ENCODE results near the gene RPS2. TPM values are rescaled to one million over a fixed set of nuclear protein-coding genes. Genes with fewer than 3 reads are reported as not detected.
A peak's percentile ranks its signal among the peaks of the same experiment; 100 is the strongest.
"Not testable (repeated sequence)": the region's sequence is repeated elsewhere in the genome, so short reads cannot be mapped to it uniquely, and the experiment has no call there.

RPS2 gene
- total RNA-seq, 1 donor from 2014 or later = 1,490 TPM

DNA sequence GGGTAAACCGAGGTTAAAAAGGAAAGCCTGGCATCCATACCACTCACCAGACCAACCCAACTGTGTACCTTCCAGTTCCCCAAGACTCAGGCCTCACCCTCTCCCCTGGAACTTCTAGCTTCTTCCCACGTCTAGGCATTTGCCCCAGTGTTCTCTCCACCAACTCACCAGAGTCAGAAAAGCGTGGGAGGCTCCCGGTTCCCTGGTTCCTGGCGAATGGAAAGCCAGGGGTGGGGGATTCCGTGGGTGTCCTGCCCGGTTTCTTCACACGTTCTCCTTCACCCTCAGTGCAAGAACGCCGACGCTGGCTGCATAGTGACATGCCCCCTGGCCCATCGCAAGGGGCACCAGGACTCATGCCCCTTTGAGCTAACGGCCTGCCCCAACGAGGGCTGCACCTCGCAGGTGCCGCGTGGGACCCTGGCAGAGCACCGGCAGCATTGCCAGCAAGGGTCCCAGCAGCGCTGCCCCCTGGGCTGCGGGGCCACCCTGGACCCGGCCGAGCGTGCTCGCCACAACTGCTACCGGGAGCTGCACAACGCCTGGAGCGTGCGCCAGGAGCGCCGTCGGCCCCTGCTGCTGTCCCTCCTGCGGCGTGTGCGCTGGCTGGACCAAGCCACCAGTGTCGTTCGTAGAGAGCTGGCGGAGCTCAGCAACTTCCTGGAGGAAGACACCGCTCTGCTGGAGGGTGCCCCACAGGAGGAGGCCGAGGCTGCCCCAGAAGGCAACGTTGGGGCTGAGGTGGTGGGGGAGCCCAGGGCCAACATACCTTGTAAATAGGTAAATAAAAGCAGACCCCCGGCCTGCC is 3.7 kb upstream of the RPS2 start:
- Histone ChIP-seq H3K27me3 (no peaks in the 10 kb centered on the region), H3K4me3 (no peak overlapping the region), H3K4me1 (peaks cover 25% of the 10 kb centered on the region), H3K27ac (no peak overlapping the region), H3K36me3 (no peaks in the 10 kb centered on the region), H3K9me3 (no peaks in the 10 kb centered on the region)
- intact Hi-C loops (cut with DNase I) = no loop called here
- no peak for DNase-seq
- ATAC-seq = no peak
- TF ChIP-seq, protein P1, sequence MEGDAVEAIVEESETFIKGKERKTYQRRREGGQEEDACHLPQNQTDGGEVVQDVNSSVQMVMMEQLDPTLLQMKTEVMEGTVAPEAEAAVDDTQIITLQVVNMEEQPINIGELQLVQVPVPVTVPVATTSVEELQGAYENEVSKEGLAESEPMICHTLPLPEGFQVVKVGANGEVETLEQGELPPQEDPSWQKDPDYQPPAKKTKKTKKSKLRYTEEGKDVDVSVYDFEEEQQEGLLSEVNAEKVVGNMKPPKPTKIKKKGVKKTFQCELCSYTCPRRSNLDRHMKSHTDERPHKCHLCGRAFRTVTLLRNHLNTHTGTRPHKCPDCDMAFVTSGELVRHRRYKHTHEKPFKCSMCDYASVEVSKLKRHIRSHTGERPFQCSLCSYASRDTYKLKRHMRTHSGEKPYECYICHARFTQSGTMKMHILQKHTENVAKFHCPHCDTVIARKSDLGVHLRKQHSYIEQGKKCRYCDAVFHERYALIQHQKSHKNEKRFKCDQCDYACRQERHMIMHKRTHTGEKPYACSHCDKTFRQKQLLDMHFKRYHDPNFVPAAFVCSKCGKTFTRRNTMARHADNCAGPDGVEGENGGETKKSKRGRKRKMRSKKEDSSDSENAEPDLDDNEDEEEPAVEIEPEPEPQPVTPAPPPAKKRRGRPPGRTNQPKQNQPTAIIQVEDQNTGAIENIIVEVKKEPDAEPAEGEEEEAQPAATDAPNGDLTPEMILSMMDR (IDR thresholded peaks at IDR 0.05) = no peak

DNA sequence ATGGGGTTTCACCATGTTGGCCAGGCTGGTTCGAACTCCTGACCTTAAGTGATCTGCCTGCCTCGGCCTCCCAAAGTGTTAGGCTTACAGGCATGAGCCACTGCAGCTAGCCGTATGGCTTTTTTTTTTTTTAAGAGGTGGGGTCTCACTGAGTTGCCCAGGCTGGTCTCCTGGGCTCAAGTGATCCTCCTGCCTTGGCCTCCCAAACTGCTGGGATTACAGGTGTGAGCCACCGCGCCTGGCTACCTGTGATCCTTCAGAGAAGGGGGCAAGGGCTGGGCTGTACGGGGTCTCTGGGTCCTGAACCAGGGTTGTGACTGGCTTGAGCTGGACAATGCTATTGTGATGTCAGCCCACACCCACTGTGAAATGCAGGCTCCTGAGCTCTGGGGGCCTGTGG is 1.8 kb upstream of the RPS2 start, which contains the start of gene RNF151:
RNF151 (plus strand) TSS at position 397 of the 400 bp plus-strand sequence. CDS start 26 bp downstream, outside the sequence.
- H3K27me3 ChIP-seq = no peaks in the 10 kb centered on the region
- DNase-seq (no peak), ATAC-seq (no peak)
- H3K36me3 ChIP-seq = peaks cover 16% of the 10 kb centered on the region
- intact Hi-C loops (cut with DNase I) = no loop called here
- H3K4me1 ChIP-seq = peaks cover 19% of the 10 kb centered on the region
- H3K4me3 ChIP-seq = peak within 1 kb of the TSS; percentile 75
- no peaks in the 10 kb centered on the region for H3K9me3 ChIP-seq
- H3K27ac ChIP-seq = peak within 1 kb of the TSS; percentile 98
- TF ChIP-seq, protein P1 (IDR thresholded peaks at IDR 0.05) = no peak

DNA sequence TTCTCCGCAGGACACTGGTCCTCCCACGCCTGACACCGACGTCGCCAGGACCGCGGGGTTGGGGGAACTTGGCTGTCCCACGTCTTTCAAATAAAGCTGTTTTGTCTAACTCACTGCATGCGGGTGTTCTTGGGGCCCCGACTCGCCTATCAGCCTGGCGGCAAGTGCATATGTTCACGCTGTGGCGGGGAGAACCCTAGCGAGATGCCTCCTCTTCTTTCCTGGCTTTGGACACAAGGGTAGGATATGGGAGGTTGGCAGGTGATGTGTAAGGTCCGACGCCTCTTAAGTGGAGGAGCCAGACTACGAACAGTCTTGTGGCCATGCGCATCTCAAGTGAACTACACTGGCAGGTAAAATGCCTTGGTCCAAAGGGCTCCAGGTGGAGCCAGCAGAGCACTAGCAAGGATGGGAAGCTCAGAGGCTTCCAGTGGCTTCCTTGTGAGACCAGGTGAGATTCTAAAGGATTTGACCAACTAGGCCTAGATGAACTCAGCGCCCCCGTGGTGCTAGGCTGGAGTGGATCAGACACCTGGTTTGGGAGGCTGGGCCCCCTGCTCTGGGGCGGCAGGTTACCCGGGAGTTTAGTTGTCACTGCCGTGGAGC is 873 bp upstream of the RPS2 start:
- Histone ChIP-seq H3K9me3 (no peaks in the 10 kb centered on the region), H3K27me3 (no peaks in the 10 kb centered on the region), H3K27ac (peak overlapping the region; percentile 98), H3K36me3 (peaks cover 26% of the 10 kb centered on the region), H3K4me3 (peak overlapping the region; percentile 75), H3K4me1 (peaks cover 21% of the 10 kb centered on the region)
- TF ChIP-seq, protein P1 (IDR thresholded peaks at IDR 0.05) = no peak
- peak; percentile 60 for DNase-seq
- intact Hi-C loops (cut with DNase I) = no loop called here
- no peak for ATAC-seq

DNA sequence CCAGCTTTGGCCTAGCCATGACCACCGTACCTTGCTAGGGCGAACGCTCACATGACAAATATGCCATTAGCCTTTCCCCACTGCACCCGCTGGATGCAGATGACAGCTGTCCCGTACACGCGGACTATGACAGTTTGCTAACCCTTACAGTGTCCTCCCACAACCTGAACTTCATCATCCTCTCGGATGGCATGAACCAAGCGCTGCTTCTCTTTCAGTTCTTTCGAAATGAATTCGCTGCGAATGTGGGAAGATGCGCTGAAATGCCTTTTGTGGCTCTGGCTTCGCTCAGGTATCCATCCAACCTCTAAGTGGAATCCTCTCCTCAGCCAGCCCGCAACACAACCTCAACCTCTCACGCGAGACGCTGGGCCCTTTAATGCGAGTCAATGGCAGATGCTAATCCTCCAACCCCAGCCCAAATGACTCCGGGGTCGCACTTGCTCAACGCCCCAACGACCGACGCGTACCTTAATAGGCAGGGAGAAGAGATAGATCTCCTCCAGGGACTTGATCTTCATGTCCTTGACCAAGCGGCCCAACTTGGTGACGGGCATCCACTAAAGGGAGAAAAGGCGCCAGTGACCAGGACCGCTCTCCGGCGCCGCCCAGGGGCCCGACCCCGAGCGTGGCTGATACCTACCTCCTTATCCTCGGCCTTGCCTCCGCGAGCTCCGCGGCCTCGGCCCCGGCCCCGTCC is 670 bp downstream of the RPS2 start:
- no peaks in the 10 kb centered on the region for H3K27me3 ChIP-seq
- H3K27ac ChIP-seq = peak overlapping the region; percentile 98
- H3K4me1 ChIP-seq = peaks cover 26% of the 10 kb centered on the region
- intact Hi-C loops (cut with DNase I) = no loop called here
- DNase-seq (no peak), ATAC-seq (peak; percentile 0)
- TF ChIP-seq, protein P1 (IDR thresholded peaks at IDR 0.05) = peak; percentile 8
- H3K9me3 ChIP-seq = no peaks in the 10 kb centered on the region
- peak overlapping the region; percentile 75 for H3K4me3 ChIP-seq
- H3K36me3 ChIP-seq = peaks cover 27% of the 10 kb centered on the region

DNA sequence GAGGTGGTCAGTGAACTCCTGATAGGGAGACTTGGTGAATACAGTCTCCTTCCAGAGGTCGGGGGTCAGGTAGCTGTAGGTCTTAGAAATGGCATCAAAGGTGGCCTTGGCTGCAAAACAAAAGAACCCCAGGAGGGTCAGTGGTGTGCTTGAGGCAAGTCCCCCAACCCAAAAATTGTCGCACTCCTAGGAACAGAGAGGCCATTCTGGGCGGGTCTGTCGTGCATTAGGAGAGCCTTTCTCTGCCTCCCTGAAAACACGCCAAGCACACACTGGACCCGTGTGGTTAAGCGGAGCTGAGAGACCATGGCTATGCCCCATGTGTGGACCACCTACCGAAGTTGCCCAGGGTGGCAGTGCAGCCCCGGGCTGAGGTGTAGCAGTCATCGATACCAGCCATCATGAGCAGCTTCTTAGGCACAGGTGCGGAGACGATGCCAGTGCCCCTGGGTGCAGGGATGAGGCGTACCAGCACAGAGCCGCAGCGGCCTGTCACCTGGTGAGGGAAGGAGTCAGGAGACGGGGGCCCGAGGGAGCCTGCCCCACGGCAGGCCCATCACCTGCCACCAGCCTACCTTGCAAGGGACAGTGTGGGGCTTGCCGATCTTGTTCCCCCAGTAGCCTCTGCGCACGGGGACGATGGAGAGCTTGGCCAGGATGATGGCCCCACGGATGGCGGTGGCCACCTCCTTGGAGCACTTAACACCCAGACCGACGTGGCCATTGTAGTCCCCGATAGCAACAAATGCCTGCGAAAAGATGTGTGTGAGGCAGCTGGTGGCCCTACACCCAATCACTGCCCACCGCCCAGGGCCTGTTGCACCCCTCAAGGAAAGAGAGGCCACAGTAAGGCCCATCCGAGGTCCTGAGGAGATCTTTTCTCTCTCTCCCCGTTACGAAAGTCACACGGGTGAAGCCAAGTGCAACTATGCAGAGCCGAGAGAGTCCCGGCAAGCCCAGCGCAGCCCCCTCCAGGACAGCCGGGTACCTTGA is 2.2 kb downstream of the RPS2 start:
- Histone ChIP-seq H3K4me1 (peaks cover 28% of the 10 kb centered on the region), H3K36me3 (peaks cover 27% of the 10 kb centered on the region)
- H3K4me3 ChIP-seq; intact Hi-C loops (cut with DNase I); H3K27me3 ChIP-seq; H3K27ac ChIP-seq; H3K9me3 ChIP-seq; ATAC-seq: not testable (repeated sequence)
- DNase-seq = peak; percentile 66

Data from upper lobe of right lung (tissue), 1 donor.